Right lobe of liver (tissue), 6 donors: ENCODE measurements around the gene TRIM28. TPM values are rescaled to one million over a fixed set of nuclear protein-coding genes. Genes with fewer than 3 reads are reported as not detected.

Experiments
- ATAC-seq, 4 donors: fragments of 200-7000 bp; cut with Tn5 transposase; one replicate each; pipeline ENCODE4 v1.9.1; 2020; ENCODE audit warnings: mild to moderate bottlenecking in 4 of 4, moderate library complexity in 4 of 4
- DNase-seq, 3 donors: peaks; one replicate each; pipeline ENCODE4 v3.0.0-alpha.2; 2020
- H3K27ac ChIP-seq, 3 donors: fragments of 200-600 bp; one replicate each; pipeline ENCODE4 v1.8.0; 2022
- H3K27me3 ChIP-seq, 2 donors: fragments of 200-600 bp; one replicate each; pipeline ENCODE4 v1.8.0; 2022
- H3K36me3 ChIP-seq, 4 donors: fragments of 200-600 bp; sonication (generic) in 1 of 4; one replicate each; pipeline versions ENCODE4 v1.5.1 to v1.8.0; 2017 to 2022; ENCODE audit warnings: control low read depth in 1 of 4
- H3K4me1 ChIP-seq, 4 donors: fragments of 200-600 bp; sonication (generic) in 1 of 4; one replicate each; pipeline versions ENCODE4 v1.5.1 to v1.8.0; 2017 to 2022; ENCODE audit warnings: control low read depth in 1 of 4
- H3K4me3 ChIP-seq, 3 donors: fragments of 200-600 bp; one replicate each; pipeline ENCODE4 v1.8.0; 2022
- H3K9me3 ChIP-seq, 4 donors: fragments of 200-600 bp; sonication (generic) in 1 of 4; one replicate each; pipeline versions ENCODE4 v1.5.1 to v1.8.0; 2017 to 2022; ENCODE audit warnings: control low read depth in 1 of 4
- POLR2A ChIP-seq: fragments of 450-650 bp; IDR thresholded peaks from one replicate; pipeline ENCODE4 v1.6.1; 2017; ENCODE audit warnings: antibody characterized with exemption, mild to moderate bottlenecking
- WGBS: methylation state at CpG from one replicate; pipeline ENCODE4 v1.1.6; 2018; ENCODE audit warnings: low coverage, low lambda C conversion rate; ENCODE audit not compliant: insufficient coverage; ENCODE audit errors: missing lambda C conversion rate; 5-methylcytosine and 5-hydroxymethylcytosine counted together
- intact Hi-C, 2 donors: fragments of 100-400 bp; cut with DNase I; formaldehyde crosslinking; loops; one replicate each; pipeline versions ENCODE4 v1.11.2 to v1.14.1; 2022
- total RNA-seq, 6 experiments: library from RNA; depleted of rRNA in 2 of 6; stranded (reverse); fragments of >200 nt in 2 of 6; fragmentation: NEBNext Ultra II Directional in 3 of 6; extraction: Animal tissue kit (Norgen Biotek cat#: 25700) in 3 of 6; gene quantifications; one replicate each; pipeline versions ENCODE4 v1.1.0 to v1.2.4, GENCODE V29; 2016 to 2023
- TF ChIP-seq, protein P1 (sequence below), 4 donors: fragments of 200-600 bp in 3 of 4; fragments of 450-650 bp in 1 of 4; IDR thresholded peaks; one replicate each; pipeline versions ENCODE4 v1.5.1 to v1.8.0; 2016 to 2022; ENCODE audit warnings: antibody characterized with exemption in 4 of 4, mild to moderate bottlenecking in 2 of 4
- donor health status: DM: no; HTN: yes; CAD: no.
- donor health status: DM: no; HTN: no; CAD: no.
- donor health status: DM: no; HTN: no; CAD: no.
- donor health status: DM: no; HTN: yes; CAD: no.
- donor health status: DM: no; HTN: yes; CAD: no.

TRIM28 gene
- total RNA-seq, 6 experiments from 2014 or later: 75.4 to 106 (median 94.7) TPM

DNA sequence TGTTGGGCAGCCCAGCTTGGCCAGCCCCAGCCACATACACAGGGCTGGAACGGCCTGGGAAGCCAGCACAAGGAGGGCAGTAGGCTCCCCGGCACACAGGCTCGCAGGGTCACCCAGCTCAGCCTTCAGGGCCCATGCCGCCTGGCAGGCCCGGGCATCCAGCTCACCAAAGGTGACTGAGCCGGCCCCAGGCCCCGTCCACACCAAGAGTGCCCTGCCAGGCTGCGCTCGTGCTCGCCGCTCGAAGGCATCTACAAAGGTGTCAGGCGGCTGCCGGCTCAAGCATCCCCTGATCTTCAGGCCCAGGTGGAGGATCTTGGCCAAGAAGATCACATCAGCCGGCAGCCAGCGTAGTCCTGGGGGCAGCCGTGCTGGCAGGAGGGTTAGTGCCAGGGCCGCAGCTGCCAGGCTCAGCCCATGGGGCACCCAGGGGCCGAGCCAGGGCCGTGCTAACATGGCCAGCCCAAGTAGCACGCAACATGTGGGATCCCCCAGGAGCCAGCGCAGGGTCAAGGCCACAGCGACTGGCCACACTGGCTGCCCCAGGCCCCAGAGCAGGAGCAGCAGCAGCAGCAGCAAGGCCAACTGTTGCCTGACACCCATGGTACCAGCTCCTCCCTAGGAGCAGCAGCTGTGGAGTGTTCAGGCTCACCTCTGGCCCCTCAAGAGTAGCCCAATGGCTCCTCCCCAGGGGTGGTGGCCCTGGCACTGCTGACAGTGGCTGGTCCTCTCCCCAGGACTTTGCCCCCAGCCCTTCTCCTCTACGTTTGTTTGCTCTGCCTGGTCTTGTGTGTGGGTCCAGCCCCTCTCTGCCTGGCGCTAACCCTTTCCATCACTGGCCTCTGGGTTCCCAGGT lies 32.3 kb upstream of the TRIM28 start, which contains the start of gene SLC27A5:
TSS of gene SLC27A5 (minus strand) at position 640 of the 856 bp plus-strand sequence. CDS start at position 603, 37 bp downstream.
- peak; percentile 88 to 98 (median 97) for DNase-seq
- Histone ChIP-seq H3K9me3 (no peaks in the 10 kb centered on the region), H3K27me3 (no peaks in the 10 kb centered on the region), H3K27ac (peak within 1 kb of the TSS; percentile 76 to 97 (median 92)), H3K4me3 (peak within 1 kb of the TSS; percentile 38 to 84 (median 78)), H3K36me3 (peaks cover 0 to under 1% (median under 1%) of the 10 kb centered on the region in 4 donors), H3K4me1 (peaks cover 0 to 54% (median 21%) of the 10 kb centered on the region in 4 donors)
- TF ChIP-seq, protein P1, sequence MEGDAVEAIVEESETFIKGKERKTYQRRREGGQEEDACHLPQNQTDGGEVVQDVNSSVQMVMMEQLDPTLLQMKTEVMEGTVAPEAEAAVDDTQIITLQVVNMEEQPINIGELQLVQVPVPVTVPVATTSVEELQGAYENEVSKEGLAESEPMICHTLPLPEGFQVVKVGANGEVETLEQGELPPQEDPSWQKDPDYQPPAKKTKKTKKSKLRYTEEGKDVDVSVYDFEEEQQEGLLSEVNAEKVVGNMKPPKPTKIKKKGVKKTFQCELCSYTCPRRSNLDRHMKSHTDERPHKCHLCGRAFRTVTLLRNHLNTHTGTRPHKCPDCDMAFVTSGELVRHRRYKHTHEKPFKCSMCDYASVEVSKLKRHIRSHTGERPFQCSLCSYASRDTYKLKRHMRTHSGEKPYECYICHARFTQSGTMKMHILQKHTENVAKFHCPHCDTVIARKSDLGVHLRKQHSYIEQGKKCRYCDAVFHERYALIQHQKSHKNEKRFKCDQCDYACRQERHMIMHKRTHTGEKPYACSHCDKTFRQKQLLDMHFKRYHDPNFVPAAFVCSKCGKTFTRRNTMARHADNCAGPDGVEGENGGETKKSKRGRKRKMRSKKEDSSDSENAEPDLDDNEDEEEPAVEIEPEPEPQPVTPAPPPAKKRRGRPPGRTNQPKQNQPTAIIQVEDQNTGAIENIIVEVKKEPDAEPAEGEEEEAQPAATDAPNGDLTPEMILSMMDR (IDR thresholded peaks at IDR 0.05): no peak
- TF ChIP-seq POLR2A: peak; percentile 84
- peak; percentile 70 to 86 (median 76) for ATAC-seq
- WGBS: no CpG with 5 or more reads among the region's 25 CpGs
- intact Hi-C loops: no loop called here

DNA sequence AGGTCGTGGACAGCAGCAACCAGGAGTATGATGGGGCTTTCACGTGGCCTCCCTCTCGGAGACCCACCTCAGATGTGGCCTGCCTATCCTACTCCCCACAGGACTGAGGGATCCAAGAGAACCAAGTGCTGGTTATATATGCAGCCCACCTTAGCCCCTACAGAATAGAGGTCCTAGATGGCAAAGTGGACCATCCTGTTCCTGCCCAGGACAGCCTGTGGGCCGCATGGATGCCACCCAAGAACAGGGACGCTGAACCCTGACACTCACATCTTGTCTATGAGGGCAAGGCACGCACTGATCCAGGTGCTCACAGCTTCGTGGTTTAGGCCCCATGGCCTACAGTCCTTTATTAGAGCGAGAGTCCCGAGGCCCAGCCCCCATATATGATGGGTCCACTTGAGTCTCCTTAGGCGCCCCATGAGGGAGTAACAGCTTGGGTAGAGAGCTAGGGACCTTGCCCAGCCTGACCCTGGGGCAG lies 30.6 kb upstream of the TRIM28 start:
- TF ChIP-seq, protein P1 (IDR thresholded peaks at IDR 0.05): no peak
- TF ChIP-seq POLR2A: no peak
- WGBS: 63% methylated on average over 5 of the region's 10 CpGs
- Histone ChIP-seq H3K36me3 (peaks cover 0 to 8% (median 4%) of the 10 kb centered on the region in 4 donors), H3K27ac (peak overlapping the region; percentile 41 to 97 (median 78)), H3K9me3 (no peaks in the 10 kb centered on the region), H3K27me3 (no peaks in the 10 kb centered on the region), H3K4me3 (peak overlapping the region in 2 of 3 donors; percentile 50 to 60), H3K4me1 (peaks cover 0 to 48% (median 20%) of the 10 kb centered on the region in 4 donors)
- ATAC-seq (no peak), DNase-seq (no peak)
- intact Hi-C loops: no loop called here

DNA sequence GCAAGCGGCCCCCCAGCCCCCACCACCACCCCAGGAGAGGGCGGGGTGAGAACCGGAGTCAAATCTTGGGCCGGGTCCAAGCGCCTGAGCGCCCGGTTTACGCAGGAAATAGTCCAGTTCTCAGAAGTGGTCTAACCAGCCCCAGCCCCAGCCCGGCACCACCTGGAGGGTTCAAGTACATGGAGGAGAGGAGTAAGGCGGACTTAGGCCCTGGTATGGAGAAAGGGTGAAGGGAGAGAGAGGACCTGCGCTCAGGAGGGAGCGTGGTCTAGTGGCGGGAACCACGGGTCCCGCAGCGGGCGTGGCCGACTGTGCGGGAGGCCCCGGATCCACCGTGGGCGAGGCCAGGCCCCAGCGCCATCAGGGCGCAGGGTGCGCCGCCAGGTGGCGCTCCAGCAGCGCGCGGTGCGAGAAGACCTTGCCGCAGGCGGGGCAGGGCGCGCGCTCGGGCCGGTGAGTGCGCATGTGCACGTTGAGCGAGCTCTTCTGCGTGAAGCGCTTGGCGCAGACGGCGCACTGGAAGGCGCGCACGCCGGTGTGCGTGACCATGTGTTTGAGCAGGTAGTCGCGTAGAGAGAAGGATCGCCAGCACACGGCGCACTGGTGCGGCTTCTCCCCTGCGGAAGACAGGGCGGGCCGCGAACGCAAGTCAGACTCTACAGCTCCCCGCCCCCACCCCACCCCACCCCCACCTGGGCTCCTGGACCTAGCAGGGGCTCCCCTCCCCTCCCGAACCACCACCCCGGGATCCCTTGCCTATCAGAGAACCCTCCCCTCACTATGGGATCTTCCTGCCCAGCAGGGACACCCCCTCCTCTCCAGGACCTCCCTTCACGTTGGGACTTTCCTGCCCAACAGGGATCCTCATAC lies 29.9 kb upstream of the TRIM28 start:
- 5% methylated on average over 19 of the region's 66 CpGs for WGBS

More for the DNA sequence above, 29.9 kb upstream of the TRIM28 start:
- Histone ChIP-seq H3K4me3 (peak overlapping the region; percentile 49 to 60 (median 50)), H3K9me3 (no peaks in the 10 kb centered on the region), H3K27me3 (no peaks in the 10 kb centered on the region), H3K4me1 (peaks cover 0 to 48% (median 21%) of the 10 kb centered on the region in 4 donors), H3K36me3 (peaks cover 0 to 8% (median 4%) of the 10 kb centered on the region in 4 donors), H3K27ac (peak overlapping the region; percentile 41 to 97 (median 78))
- DNase-seq (peak; percentile 93 to 94 (median 94)), ATAC-seq (peak; percentile 61 to 72 (median 65))
- peak; percentile 69 for TF ChIP-seq POLR2A
- TF ChIP-seq, protein P1 (IDR thresholded peaks at IDR 0.05): peak; percentile 95 to 99 (median 98)
- intact Hi-C loops: no loop called here
